GM08714 (cell line): Measurements from ENCODE around the gene RMC1.
"Not testable (repeated sequence)": the region's sequence is repeated elsewhere in the genome, so short reads cannot be mapped to it uniquely, and the experiment has no call there.

Experiments
- H3K4me3 ChIP-seq: fragments of 200-500 bp; sonication (Bioruptor generic); 2 replicates; pipeline ENCODE4 v1.5.1; 2014; ENCODE audit warnings: mild to moderate bottlenecking, low read length, inconsistent platforms
- ZNF274 ChIP-seq: IDR thresholded peaks from 2 replicates; pipeline ENCODE4 v1.6.1; 2012; ENCODE audit warnings: mild to moderate bottlenecking, low read depth, low read length

The RMC1 gene

DNA sequence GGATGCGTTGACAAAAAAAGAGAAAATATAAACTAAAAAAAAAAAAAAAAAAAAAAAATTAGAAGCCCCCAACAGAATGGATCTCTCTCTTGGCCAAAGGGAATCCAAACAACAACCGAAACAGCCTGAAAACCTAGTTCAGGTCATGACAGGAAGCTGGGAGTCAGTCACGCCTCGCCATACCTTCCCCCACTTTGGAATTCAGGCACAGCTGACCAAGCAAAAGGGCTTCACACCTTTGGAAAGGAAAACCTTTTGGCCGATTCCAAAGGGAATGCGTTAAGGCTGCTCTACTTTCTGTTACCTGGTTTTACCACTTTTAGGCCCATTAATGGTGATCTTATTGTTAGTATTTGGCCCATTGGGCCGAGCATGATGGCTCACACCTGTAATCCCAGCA, 17.9 kb upstream of the RMC1 start:
- no peak overlapping the region for H3K4me3 ChIP-seq
- no peak for TF ChIP-seq ZNF274

DNA sequence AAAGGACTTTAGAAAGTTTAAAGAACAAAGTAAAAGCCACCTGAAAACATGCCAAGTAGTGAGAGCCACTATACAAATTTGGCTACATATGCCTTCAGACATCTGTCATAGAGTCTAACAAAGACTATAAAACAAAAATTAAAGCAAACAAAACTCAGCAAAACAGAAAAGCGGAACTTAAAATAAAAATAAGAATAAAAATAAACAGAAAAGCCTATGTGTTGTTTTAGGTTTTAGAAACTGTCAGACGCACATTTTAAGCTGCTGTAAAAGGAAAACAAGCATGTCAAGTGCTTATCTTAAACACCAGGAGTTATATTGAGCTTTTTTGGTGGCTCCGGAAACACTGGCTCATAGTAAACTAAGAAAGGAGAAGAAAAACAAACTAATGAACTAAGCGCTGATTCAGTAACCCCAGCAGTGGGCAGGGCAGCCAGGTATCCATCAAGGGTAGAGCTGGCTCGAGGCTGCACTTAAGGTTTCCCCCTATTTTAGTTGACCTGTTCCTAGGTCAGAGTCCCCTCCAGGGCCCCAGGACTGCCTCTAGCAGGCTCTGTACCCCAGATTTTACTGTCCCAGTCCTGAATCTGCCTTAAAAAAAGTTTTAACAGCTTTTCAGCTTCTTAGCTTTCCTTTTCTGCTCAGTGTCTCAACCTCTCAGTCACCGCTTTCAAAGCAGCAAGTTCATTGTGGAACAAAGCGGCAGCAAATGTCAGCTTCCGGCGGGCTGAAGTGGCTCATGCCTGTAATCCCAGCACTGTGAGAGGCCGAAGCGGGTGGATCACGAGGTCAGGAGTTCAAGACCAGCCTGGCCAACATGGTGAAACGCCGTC, 15.4 kb upstream of the RMC1 start:
- H3K4me3 ChIP-seq, result peak overlapping the region; percentile 47; the same call in 1 of the 2 replicates
- TF ChIP-seq ZNF274, result no peak

DNA sequence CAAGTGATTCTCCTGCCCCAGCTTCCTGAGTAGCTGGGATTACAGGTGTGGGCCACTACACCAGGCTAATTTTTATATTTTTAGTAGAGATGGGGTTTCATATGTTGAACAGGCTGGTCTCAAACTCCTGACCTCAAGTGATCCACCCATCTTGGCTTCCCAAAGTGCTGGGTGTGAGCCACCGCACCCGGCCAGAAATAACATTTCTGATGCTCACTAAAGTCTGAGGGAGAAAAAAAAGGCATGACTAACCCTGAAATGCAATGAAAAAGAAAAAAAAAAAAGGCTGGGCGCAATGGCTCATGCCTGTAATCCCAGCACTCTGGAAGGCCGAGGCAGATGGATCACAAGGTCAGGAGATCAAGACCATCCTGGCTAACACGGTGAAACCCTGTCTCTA, 13.7 kb upstream of the RMC1 start:
- not testable (repeated sequence) for H3K4me3 ChIP-seq

DNA sequence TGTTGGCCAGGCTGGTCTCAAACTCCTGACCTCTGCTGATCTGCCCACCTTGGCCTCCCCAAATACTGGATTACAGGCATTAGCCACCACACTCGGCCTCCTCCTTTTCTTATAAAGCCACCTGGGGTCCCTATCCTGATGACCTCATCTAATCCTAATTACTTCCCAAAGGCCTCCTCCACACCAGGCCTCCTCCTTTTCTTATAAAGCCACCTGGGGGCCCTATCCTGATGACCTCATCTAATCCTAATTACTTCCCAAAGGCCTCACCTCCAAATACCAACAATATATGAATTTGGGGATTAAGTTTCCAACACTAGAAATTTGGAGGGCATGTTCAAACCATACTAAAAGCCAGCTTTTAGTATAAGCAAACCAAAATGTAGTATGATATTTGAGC, 9.7 kb upstream of the RMC1 start:
- H3K4me3 ChIP-seq, result no peak overlapping the region
- TF ChIP-seq ZNF274, result no peak

DNA sequence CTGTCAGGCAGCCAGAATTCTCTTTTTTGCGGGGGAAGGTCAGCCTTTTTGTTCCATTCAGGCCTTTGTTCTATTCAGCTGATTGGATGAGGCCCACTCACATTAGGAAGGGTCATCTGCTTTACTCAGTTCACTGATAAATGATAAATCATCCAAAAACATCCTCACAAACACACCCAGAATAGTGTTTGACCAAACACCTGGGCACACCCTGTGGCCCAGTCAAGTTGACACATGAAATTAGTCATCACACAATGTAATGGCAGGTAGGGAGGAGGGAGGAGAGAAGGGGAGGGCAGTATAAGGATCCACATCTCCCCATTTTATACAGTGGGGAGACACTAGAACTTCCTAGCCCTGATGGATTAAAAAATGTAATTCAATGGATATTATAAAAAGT, 8.3 kb upstream of the RMC1 start:
- TF ChIP-seq ZNF274, result no peak
- no peak overlapping the region for H3K4me3 ChIP-seq

DNA sequence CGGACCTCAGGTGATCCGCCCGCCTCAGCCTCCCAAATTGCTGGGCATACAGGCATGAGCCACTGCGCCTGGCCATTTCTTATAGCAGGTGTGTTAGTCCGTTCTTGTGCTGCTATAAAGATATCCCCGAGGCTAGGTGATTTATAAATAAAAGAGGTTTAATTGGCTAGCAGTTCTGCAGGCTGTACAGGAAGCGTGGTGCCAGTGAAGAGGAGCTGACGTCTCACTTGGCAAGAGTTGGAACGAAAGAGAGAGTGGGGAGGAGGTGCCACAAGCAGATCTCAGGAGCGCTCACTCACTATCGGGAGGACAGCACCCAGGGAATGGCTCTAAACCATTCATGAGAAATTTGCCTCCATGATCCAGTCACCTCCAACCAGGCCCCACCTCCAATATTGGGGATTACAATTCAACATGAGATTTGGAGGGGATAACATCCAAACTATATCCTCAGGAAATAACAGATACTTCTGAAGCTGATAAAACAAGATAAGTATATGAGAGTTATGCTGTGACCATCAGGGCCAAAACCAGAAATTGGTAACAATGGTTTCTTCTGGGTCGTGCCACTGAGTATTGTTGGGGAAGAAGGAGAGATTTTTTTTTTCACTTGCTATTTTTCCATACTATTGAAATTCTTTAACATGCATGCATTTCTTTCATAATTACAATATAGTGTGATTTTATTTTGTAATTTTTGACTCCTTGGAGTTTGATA, 7.4 kb upstream of the RMC1 start:
- TF ChIP-seq ZNF274, result no peak
- H3K4me3 ChIP-seq, result no peak overlapping the region

DNA sequence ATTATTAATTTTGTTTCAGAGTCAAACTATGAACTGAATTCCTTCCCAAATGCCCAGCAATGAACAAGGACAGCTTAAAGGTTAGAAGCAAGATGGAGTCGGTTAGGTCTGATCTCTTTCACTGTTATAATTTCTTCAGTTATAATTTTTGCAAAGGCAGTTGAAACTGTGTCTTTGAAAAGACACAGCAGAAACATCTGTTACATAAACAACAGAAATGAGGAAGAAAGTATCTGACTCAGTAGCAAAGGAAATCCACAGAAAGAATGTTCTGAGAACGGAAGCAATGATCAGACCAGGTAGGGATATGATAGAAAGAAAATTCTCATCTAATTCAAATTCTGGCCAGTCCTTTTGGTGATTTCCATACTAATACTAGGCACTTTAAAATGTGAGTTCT, 5.2 kb upstream of the RMC1 start:
- H3K4me3 ChIP-seq, result no peak overlapping the region
- no peak for TF ChIP-seq ZNF274

DNA sequence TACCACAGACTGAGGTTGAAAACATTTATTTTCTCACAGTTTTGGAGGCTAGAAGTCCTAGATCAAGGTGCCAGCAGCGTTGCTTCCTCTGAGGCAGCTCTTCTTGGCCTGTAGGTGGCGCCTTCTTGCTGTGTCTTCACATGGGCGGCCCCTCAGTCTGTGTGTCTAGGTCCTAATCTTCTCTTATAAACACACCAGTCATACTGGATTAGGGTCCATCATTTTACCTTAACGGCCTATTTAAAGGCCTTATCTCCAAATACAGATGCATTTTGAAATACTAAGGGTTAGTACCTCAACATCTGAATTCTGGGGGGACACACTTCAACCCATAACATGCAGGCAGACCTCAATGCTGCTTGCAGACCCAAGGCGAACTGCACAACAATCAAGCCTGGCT, 4.4 kb upstream of the RMC1 start:
- H3K4me3 ChIP-seq, result no peak overlapping the region

DNA sequence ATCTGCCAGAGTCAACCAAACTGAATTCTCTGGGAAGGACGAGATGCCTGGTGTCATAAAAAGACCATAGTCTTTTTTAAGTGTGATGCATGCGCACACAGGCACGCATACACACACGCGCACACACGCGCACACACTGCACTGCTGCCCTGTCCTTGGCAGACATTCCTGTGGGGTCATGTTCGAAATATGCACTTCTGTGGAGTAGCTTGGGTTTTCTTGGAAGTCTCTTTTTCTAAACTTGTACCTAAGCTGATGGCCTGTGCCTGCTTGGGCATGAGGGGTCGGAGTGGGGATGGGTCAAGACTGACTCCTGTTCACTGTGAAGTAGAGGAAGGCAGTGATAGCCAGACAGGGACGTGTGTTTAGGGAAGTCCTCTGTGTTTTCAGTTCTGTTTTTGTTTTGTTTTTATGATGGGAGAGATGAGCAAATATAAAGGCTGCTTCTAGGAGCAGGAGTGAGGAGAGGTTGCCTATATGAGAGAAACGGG, 4.0 kb upstream of the RMC1 start:
- TF ChIP-seq ZNF274, result no peak
- H3K4me3 ChIP-seq, result no peak overlapping the region

More for the DNA sequence above, 4.4 kb upstream of the RMC1 start:
- TF ChIP-seq ZNF274, result no peak

DNA sequence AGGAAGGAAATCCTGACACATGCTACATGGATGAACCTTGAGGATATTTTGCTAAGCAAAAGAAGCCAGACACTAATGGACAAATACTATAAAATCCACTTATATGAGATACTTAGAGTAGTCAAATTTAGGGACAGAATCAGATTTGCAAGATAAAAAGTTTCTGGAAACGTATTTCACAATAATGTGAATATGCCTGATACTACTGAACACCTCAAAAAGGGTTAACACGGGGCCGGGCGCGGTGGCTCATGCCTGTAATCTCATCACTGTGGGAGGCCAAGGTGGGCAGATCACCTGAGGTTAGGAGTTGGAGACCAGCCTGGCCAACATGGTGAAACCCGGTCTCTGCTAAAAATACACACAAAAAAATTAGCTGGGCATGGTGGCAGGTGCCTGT, 1.7 kb upstream of the RMC1 start:
- H3K4me3 ChIP-seq, result no peak overlapping the region
- TF ChIP-seq ZNF274, result no peak

DNA sequence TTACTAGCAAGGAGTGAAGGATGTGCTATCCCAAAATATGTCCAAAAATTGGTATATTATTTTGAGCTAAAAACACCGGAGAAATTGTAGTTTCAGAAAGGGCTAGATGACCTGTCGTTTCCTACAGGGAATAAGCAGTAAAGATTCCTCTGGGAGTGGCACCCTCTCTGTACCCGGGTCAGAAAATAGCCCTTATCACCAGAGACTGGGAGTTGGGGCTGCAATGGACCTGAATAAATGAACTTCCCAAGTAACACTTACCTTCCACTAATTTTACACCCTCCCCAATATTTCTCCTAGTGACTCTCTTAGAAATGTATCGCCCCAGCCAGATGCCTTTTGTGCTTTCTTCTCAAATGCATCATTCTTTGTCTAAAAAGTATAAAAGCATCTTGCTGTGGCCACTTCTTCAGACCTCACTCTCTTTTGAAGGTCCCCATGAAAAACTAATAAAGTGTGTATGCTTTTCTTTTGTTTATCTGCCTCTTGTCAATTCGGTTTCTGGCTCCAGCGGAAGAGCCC, 734 bp upstream of the RMC1 start:
- TF ChIP-seq ZNF274, result no peak
- H3K4me3 ChIP-seq, result peak overlapping the region; percentile 58

DNA sequence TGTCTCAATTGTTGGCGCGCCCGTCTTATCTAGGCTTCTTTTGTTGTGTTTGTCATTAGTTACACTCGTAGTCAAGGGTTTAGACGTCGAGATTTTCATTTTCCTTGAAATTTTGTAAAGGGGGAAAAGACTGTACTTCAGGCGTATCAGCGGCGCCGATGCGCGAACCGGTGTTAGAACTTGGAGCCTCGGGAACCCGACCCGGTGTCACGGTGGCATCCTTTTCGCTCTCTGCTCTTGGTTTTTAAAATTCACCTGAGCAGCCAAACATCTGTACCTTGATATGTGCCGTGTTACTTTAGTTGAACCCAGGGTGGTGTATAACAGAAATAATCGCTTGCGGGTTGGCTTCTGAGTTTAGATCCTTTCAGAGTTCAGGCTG, 643 bp downstream of the RMC1 start:
- H3K4me3 ChIP-seq, result peak overlapping the region; percentile 81
- no peak for TF ChIP-seq ZNF274

DNA sequence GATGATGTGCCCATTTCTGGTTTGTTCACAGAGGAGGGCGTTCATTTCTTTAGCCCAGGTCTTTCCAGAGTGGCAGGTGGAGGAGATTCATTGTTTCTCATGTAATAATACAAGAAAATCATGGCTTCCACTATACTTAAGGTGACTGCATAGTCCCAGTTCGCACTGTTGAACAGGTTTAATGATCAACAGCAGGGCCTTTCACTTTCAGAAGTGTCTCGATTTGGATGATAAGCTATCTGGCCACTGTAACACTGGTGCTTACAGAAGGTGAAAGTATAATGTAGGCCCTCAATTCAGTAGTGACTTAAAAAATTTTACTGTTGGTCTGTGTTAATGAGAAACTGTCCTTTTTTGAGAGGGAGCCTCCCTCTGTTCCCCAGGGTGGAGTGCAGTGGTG, 1.4 kb downstream of the RMC1 start:
- no peak for TF ChIP-seq ZNF274
- peak overlapping the region; percentile 81 for H3K4me3 ChIP-seq

DNA sequence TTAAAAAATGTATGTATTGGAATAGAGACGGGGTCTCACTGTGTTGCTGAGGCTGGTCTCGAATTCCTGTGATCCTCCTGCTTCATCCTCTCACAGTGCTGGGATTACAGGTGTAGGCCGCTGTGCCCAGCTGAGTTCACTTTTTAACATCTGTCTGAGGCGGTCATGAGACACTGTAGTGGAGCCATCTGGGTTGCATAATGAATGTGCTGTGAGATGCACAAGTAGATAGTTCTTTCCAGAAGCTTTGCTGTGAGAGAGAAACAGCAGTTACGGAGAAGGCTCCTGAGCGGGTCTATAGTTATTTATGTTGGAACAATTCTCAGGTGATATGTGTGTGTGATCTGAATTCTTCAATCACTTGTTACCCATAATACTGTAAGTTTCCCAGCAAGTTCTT, 3.1 kb downstream of the RMC1 start:
- no peak for TF ChIP-seq ZNF274
- no peak overlapping the region for H3K4me3 ChIP-seq

DNA sequence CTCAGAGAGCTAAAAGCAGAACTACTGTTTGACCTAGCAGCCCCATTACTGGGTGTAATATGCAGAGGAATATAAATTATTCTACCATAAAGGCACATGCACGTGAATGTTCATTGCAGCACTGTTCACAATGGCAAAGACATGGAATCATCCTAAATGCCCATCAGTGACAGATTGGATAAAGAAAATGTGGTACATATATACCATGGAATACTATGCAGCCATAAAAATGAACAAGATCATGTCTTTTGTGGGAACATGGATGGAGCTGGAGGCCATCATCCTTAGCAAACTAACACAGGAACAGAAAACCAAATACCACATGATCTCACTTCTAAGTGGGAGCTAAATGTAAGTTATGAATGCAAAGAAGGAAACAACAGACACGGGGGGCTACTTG, 7.6 kb downstream of the RMC1 start:
- H3K4me3 ChIP-seq, result not testable (repeated sequence)

DNA sequence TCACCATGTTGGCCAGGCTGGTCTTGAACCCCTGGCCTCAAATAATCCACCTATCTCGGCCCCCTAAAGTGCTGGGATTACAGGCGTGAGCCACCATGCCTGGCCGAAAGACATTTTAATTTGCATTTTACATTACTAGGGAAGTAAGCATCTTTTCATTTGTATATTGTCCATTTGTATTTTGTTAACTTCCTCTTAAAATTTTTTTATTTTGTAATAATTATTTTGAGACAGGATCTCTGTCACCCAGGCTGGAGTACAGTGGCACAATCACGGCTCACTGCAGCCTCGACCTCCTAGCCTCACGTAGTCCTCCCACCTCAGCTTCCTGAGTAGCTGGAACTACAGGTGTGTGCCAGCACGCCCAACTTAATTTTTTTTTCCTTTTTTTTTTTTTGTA, 8.9 kb downstream of the RMC1 start:
- H3K4me3 ChIP-seq, result not testable (repeated sequence)
